Prostate gland (tissue), 2 donors: Measurements from ENCODE around the gene DEFB115. TPM values are rescaled to one million over a fixed set of nuclear protein-coding genes. Genes with fewer than 3 reads are reported as not detected.
"Not testable (repeated sequence)": the region's sequence is repeated elsewhere in the genome, so short reads cannot be mapped to it uniquely, and the experiment has no call there.

Experiments used
- DNase-seq: peaks from one replicate; pipeline ENCODE4 v3.0.0-alpha.2; 2019; ENCODE audit warnings: low spot score
- H3K27ac ChIP-seq, 2 donors: fragments of 200-600 bp; sonication (generic); 2 replicates each; pipeline ENCODE4 v1.5.1; 2017 to 2019
- H3K27me3 ChIP-seq: fragments of 200-600 bp; sonication (generic); replicated peaks from 2 replicates; pipeline ENCODE4 v1.5.1; 2019; ENCODE audit not compliant: insufficient read depth
- H3K36me3 ChIP-seq, 2 donors: fragments of 200-600 bp; sonication (generic); 1 replicate in 1 of 2; 2 replicates in 1 of 2; pipeline versions ENCODE4 v1.5.1 to v1.8.1; 2017 to 2019
- H3K4me1 ChIP-seq: fragments of 200-600 bp; sonication (generic); replicated peaks from 2 replicates; pipeline ENCODE4 v1.5.1; 2019
- H3K4me3 ChIP-seq, 2 donors: fragments of 200-600 bp; sonication (generic); 2 replicates each; pipeline ENCODE4 v1.5.1; 2017 to 2019
- H3K9me3 ChIP-seq: fragments of 200-600 bp; sonication (generic); 2 replicates; pipeline ENCODE4 v1.5.1; 2017
- POLR2A ChIP-seq: fragments of 450-650 bp; IDR thresholded peaks from one replicate; pipeline ENCODE4 v1.6.1; 2016; ENCODE audit warnings: antibody characterized with exemption, mild to moderate bottlenecking
- POLR2AphosphoS5 ChIP-seq: sonication (generic); formaldehyde crosslinking; IDR thresholded peaks from one replicate; pipeline ENCODE4 v1.6.1; 2017; ENCODE audit warnings: antibody characterized with exemption
- WGBS: methylation state at CpG from one replicate; pipeline ENCODE4 v1.1.5; 2018; 5-methylcytosine and 5-hydroxymethylcytosine counted together
- intact Hi-C: fragments of 100-400 bp; cut with DNase I; formaldehyde crosslinking; loops from one replicate; pipeline ENCODE4 v1.14.2; 2022
- total RNA-seq, 2 donors: library from RNA; depleted of rRNA; stranded (reverse); fragments of >200 nt; gene quantifications; one replicate each; pipeline ENCODE4 v1.1.0, GENCODE V29; 2016
- TF ChIP-seq, protein P1 (sequence below), 4 experiments: fragments of 200-600 bp in 2 of 4; fragments of 450-650 bp in 2 of 4; sonication (generic) in 2 of 4; IDR thresholded peaks; 1 replicate in 3 of 4; 2 replicates in 1 of 4; pipeline ENCODE4 v1.5.1; 2016 to 2019; ENCODE audit warnings: antibody characterized with exemption in 4 of 4, mild to moderate bottlenecking in 2 of 4, moderate library complexity in 2 of 4

DEFB115 gene
- total RNA-seq, 2 donors from 2014 or later = not detected

DNA sequence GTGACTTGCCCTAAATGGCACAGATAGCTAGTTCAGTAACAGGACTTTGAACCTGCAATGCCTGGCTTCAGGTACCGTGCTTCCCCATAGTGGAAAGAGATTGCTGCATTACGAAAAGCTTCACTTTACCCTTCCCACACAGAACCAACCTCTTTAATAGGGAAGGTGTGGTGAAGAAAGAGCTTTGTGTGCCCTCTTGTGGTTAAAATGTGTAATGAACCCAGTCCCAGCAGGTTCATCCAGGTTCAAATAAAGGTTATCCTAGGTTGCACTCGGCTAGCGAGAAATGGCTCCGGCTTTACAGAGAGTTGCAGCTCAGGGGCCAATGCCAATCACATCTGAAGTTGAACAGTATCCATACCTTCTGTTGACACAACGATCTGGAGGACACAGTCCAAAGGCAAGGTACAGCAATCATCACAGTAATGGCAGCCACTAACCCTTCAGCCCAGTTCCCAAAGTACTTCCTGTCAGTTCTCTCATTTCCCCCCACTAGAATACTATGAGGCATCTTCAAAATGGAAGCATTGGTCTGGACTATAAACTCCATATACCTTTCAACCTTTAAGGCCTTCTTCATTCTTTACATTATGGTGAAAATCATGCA is 3.0 kb downstream of the DEFB115 start:
- Histone ChIP-seq H3K4me1 (no peaks in the 10 kb centered on the region), H3K9me3 (no peaks in the 10 kb centered on the region)
- DNase-seq = no peak

DNA sequence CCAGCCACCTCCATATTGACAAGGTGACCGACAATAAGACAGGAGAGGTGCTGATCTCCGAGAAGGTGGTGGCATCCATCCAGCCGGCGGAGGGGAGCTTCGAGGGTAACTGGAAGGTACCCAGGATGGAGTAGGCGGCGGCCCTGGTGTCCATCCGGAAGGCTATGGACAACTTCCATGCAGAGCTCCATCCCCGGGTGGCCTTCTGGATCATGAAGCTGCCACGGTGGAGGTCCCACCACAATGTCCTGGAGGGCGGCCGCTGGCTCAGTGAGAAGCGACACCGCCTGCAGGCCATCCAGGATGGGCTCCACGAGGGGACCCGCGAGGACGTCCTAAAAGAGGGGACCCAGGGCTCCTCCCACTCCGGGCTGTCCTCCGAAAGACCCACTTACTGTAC is 17.0 kb downstream of the DEFB115 start:
- Histone ChIP-seq H3K4me1 (no peaks in the 10 kb centered on the region), H3K27ac (no peak overlapping the region), H3K9me3 (no peaks in the 10 kb centered on the region), H3K4me3 (no peak overlapping the region), H3K36me3 (no peaks in the 10 kb centered on the region), H3K27me3 (no peaks in the 10 kb centered on the region)
- no peak for TF ChIP-seq POLR2AphosphoS5
- TF ChIP-seq, protein P1, sequence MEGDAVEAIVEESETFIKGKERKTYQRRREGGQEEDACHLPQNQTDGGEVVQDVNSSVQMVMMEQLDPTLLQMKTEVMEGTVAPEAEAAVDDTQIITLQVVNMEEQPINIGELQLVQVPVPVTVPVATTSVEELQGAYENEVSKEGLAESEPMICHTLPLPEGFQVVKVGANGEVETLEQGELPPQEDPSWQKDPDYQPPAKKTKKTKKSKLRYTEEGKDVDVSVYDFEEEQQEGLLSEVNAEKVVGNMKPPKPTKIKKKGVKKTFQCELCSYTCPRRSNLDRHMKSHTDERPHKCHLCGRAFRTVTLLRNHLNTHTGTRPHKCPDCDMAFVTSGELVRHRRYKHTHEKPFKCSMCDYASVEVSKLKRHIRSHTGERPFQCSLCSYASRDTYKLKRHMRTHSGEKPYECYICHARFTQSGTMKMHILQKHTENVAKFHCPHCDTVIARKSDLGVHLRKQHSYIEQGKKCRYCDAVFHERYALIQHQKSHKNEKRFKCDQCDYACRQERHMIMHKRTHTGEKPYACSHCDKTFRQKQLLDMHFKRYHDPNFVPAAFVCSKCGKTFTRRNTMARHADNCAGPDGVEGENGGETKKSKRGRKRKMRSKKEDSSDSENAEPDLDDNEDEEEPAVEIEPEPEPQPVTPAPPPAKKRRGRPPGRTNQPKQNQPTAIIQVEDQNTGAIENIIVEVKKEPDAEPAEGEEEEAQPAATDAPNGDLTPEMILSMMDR (IDR thresholded peaks at IDR 0.05) = no peak
- TF ChIP-seq POLR2A = no peak
- intact Hi-C loops = no loop called here
- 87% methylated on average over 20 of the region's 20 CpGs for WGBS
- DNase-seq = no peak

More for the DNA sequence above, 3.0 kb downstream of the DEFB115 start:
- intact Hi-C loops = no loop called here
- TF ChIP-seq POLR2AphosphoS5 (no peak), POLR2A (no peak)
- TF ChIP-seq, protein P1 (IDR thresholded peaks at IDR 0.05) = peak in 1 of 4 experiments; percentile 6
- no peaks in the 10 kb centered on the region for H3K27me3 ChIP-seq
- no peaks in the 10 kb centered on the region for H3K36me3 ChIP-seq
- 72% methylated on average over 6 of the region's 6 CpGs for WGBS
- no peak overlapping the region for H3K4me3 ChIP-seq
- H3K27ac ChIP-seq = no peak overlapping the region

DNA sequence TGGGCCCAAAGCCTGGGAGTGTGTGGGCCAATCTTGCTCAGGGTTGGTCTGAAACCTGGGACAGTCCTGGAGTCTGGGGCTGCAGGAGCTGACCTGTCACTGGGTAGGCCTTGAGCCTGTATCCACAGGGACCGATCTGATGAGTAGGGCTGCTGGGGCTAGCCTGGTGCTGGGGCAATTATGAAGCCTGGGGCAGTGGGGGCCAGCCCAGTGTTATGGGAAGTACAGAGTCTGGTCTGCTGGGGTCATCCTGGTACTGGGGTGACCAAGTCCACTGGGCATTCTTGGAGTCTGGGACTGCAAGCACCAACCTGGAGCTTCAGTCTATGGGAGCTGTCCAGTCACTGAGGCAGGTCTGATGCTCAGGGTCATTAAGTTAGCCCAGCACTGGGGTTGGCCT is 20.7 kb downstream of the DEFB115 start:
- Histone ChIP-seq H3K27me3 (no peaks in the 10 kb centered on the region), H3K4me1 (no peaks in the 10 kb centered on the region), H3K27ac (no peak overlapping the region), H3K36me3 (no peaks in the 10 kb centered on the region), H3K9me3 (no peaks in the 10 kb centered on the region), H3K4me3 (no peak overlapping the region)
- TF ChIP-seq, protein P1 (IDR thresholded peaks at IDR 0.05) = no peak
- TF ChIP-seq POLR2A (no peak), POLR2AphosphoS5 (no peak)
- DNase-seq = no peak
- intact Hi-C loops = no loop called here
- WGBS = 71% methylated on average over 1 of the region's 1 CpG

DNA sequence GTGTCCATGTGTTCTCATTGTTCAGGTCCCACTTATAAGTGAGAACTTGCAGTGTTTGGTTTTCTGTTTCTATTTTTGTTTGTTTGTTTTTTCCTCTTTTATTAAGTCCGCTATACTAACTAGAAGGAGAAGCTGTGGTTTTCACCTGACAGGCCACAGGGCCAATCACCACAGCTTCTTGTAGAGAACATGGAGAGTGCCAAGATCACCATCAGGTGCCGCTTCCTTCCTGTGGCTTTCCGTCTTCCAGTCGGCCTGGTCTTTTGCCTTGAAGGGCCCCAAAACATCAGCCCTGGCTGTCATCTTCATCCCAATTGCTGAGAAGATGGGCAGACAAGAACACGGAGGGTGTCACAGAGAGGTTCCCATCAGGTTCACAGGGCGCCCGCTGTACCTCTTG is 27.5 kb downstream of the DEFB115 start:
- H3K36me3 ChIP-seq, H3K4me3 ChIP-seq, intact Hi-C loops, H3K27ac ChIP-seq, H3K27me3 ChIP-seq, H3K9me3 ChIP-seq, H3K4me1 ChIP-seq, DNase-seq: not testable (repeated sequence)
- WGBS = 60% methylated on average over 7 of the region's 7 CpGs

DNA sequence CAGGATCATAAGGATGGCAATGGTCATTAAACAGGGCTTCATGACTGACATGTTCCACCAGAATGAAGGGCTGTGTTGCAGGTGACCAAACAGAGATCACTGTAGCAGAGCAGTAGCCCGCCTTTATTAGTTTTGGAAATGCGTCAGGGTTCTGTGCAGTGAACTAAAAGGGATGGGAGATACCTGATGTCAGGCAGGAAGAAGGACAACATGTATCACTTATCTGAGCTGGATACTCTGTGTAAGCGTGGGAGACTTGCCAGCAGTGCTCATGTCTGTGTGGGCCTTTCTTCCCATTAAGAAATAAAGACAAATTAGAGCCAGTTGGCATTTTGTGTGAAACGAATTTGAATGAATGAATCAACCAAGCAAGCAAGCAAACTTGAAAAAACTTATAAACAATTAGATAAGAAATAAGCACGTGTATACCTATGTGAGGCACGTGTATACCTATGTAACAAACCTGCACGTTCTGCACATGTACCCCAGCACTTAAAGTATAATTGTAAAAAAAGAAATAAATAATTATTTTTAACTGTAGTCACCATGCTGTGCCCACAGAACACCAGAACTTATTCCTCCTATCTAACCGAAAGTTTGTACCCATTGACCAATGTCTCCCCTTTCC is 51.2 kb downstream of the DEFB115 start, which contains the start of gene DEFB116:
TSS of gene DEFB116 (minus strand) at position 51 of the 628 bp plus-strand sequence. CDS start at position 51, 0 bp downstream.
- no peak for DNase-seq
- Histone ChIP-seq H3K4me3 (no peak within 1 kb of the TSS), H3K9me3 (no peaks in the 10 kb centered on the region), H3K36me3 (no peaks in the 10 kb centered on the region), H3K27me3 (no peaks in the 10 kb centered on the region), H3K4me1 (no peaks in the 10 kb centered on the region), H3K27ac (no peak within 1 kb of the TSS)
- TF ChIP-seq, protein P1 (IDR thresholded peaks at IDR 0.05) = no peak
- TF ChIP-seq POLR2A (no peak), POLR2AphosphoS5 (no peak)
- intact Hi-C loops = no loop called here
- 48% methylated on average over 8 of the region's 8 CpGs for WGBS

Other genes with a start within 250 kb of the DEFB115 start
- gene DEFB116, start 50.9 kb downstream of the DEFB115 start, total RNA-seq = not detected
- not detected for gene DEFB118, start 110.9 kb downstream of the DEFB115 start, total RNA-seq
- 100 to 1,000 TPM in 1 of 2 donors, not detected in 1; 672 TPM for gene DEFB119, start 132.9 kb downstream of the DEFB115 start, total RNA-seq
- gene DEFB121, start 148.6 kb downstream of the DEFB115 start, total RNA-seq = not detected
- gene DEFB123, start 183.0 kb downstream of the DEFB115 start, total RNA-seq = 100 to 1,000 TPM in 1 of 2 donors, not detected in 1; 459 TPM
- not detected for gene DEFB124, start 217.5 kb downstream of the DEFB115 start, total RNA-seq
- 1 to 10 TPM; 1.3 to 4.9 TPM for gene REM1, start 217.6 kb downstream of the DEFB115 start, total RNA-seq